DOHH2 (cell line): ENCODE data around the gene PRAME.
"Not testable (repeated sequence)": the region's sequence is repeated elsewhere in the genome, so short reads cannot be mapped to it uniquely, and the experiment has no call there.

Source experiments
- H3F3A ChIP-seq: fragments of 200-600 bp; sonication (generic), shearing (Covaris generic); 2 replicates; pipeline ENCODE4 v1.6.0; 2016; ENCODE audit warnings: antibody characterized with exemption, mild to moderate bottlenecking; ENCODE audit not compliant: control insufficient read depth, insufficient read depth
- H3K27ac ChIP-seq: fragments of 200-600 bp; sonication (generic); 2 replicates; pipeline ENCODE4 v1.5.1; 2014; ENCODE audit warnings: low read depth, mild to moderate bottlenecking, low read length, moderate library complexity
- H3K27me3 ChIP-seq: fragments of 200-600 bp; sonication (generic); 2 replicates; pipeline ENCODE4 v1.6.1; 2014; ENCODE audit warnings: mild to moderate bottlenecking, low read length, mixed read lengths; ENCODE audit not compliant: control insufficient read depth
- H3K36me3 ChIP-seq: fragments of 200-600 bp; sonication (generic); 2 replicates; pipeline ENCODE4 v1.6.1; 2014; ENCODE audit warnings: mild to moderate bottlenecking, low read length, moderate library complexity, mixed read lengths; ENCODE audit not compliant: control insufficient read depth
- H3K4me1 ChIP-seq: fragments of 200-600 bp; sonication (generic); 2 replicates; pipeline ENCODE4 v1.6.1; 2014; ENCODE audit warnings: mild to moderate bottlenecking, low read length, mixed read lengths; ENCODE audit not compliant: control insufficient read depth
- H3K4me2 ChIP-seq: fragments of 200-600 bp; sonication (generic); 2 replicates; pipeline ENCODE4 v1.6.0; 2014; ENCODE audit warnings: mild to moderate bottlenecking, low read length, moderate library complexity
- H3K4me3 ChIP-seq: fragments of 200-600 bp; sonication (generic); 2 replicates; pipeline ENCODE4 v1.5.1; 2014; ENCODE audit warnings: mild to moderate bottlenecking, low read length, mixed read lengths
- H3K79me2 ChIP-seq: fragments of 200-600 bp; sonication (generic); 2 replicates; pipeline ENCODE4 v1.6.1; 2014; ENCODE audit warnings: mild to moderate bottlenecking, low read length, mixed read lengths; ENCODE audit not compliant: control insufficient read depth
- H3K9me2 ChIP-seq: fragments of 200-600 bp; sonication (generic); replicated peaks from 2 replicates; pipeline ENCODE4 v1.6.1; 2014; ENCODE audit warnings: mild to moderate bottlenecking, low read length, mixed read lengths; ENCODE audit not compliant: control insufficient read depth
- H3K9me3 ChIP-seq: fragments of 200-600 bp; sonication (generic); 2 replicates; pipeline ENCODE4 v1.6.1; 2014; ENCODE audit warnings: antibody characterized with exemption, low read length, mixed read lengths; ENCODE audit not compliant: control insufficient read depth, insufficient read depth
- H4K20me1 ChIP-seq: fragments of 200-600 bp; sonication (generic); 2 replicates; pipeline ENCODE4 v1.6.0; 2014; ENCODE audit warnings: low read depth, mild to moderate bottlenecking, antibody characterized with exemption, low read length, moderate library complexity; ENCODE audit not compliant: control insufficient read depth, insufficient read depth
- EZH2phosphoT487 ChIP-seq: fragments of 200-600 bp; sonication (generic); IDR thresholded peaks from 2 replicates; pipeline ENCODE4 v1.6.1; 2017; ENCODE audit warnings: borderline replicate concordance, mild to moderate bottlenecking, antibody characterized with exemption, low read length, moderate library complexity, mixed read lengths
- TF ChIP-seq, protein P1 (sequence below): fragments of 200-600 bp; sonication (generic); IDR thresholded peaks from one replicate; pipeline ENCODE4 v1.5.1; 2014; ENCODE audit warnings: antibody characterized with exemption, mild to moderate bottlenecking, low read depth, low read length; ENCODE audit not compliant: poor library complexity, severe bottlenecking

PRAME gene, protein sequence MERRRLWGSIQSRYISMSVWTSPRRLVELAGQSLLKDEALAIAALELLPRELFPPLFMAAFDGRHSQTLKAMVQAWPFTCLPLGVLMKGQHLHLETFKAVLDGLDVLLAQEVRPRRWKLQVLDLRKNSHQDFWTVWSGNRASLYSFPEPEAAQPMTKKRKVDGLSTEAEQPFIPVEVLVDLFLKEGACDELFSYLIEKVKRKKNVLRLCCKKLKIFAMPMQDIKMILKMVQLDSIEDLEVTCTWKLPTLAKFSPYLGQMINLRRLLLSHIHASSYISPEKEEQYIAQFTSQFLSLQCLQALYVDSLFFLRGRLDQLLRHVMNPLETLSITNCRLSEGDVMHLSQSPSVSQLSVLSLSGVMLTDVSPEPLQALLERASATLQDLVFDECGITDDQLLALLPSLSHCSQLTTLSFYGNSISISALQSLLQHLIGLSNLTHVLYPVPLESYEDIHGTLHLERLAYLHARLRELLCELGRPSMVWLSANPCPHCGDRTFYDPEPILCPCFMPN

DNA sequence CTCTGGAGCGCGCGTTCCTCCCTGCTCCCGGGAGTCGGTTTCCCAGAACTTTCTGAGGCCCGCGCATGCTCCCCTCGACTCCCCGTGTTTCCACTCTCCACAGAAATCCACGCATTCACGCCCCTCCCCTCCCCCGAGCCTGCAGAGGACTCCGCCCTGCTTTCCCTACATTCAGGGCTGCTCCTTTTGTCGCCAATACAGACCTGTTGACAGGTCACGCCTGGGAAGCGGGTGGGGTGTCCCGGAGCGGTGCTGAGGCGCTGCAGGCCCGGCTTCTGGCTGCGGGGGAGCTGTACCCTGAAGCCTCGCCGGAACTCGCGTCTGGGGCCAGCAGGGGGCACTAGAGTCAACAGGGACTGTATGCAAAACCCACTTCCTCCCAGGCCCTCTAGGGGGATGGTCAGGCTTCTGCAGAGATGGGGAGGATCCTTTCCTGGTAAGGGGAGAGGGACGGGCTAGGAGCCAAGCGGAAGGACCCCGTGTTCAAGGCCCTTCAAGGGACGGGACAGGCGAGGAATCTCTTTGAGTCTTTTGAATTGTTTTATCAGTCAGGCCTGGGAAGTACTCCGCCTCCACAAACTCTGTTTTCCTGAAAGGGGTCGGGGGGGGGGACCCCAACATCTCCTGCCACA is at the start of gene PRAME:
TSS of gene PRAME (minus strand) at position 294 of the 632 bp plus-strand sequence. CDS start 2,433 bp downstream, outside the sequence.
- TF ChIP-seq, protein P1, sequence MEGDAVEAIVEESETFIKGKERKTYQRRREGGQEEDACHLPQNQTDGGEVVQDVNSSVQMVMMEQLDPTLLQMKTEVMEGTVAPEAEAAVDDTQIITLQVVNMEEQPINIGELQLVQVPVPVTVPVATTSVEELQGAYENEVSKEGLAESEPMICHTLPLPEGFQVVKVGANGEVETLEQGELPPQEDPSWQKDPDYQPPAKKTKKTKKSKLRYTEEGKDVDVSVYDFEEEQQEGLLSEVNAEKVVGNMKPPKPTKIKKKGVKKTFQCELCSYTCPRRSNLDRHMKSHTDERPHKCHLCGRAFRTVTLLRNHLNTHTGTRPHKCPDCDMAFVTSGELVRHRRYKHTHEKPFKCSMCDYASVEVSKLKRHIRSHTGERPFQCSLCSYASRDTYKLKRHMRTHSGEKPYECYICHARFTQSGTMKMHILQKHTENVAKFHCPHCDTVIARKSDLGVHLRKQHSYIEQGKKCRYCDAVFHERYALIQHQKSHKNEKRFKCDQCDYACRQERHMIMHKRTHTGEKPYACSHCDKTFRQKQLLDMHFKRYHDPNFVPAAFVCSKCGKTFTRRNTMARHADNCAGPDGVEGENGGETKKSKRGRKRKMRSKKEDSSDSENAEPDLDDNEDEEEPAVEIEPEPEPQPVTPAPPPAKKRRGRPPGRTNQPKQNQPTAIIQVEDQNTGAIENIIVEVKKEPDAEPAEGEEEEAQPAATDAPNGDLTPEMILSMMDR: peak; percentile 99
- TF ChIP-seq EZH2phosphoT487: no peak
- Histone ChIP-seq H3K9me3 (no peaks in the 10 kb centered on the region), H3K79me2 (no peaks in the 10 kb centered on the region), H3K4me3 (peak within 1 kb of the TSS; percentile 40), H3K27ac (no peak within 1 kb of the TSS), H3K27me3 (no peaks in the 10 kb centered on the region), H3K4me1 (peaks cover 15% of the 10 kb centered on the region), H3K36me3 (no peaks in the 10 kb centered on the region), H3K4me2 (peak within 1 kb of the TSS; percentile 57), H3F3A (no peaks in the 10 kb centered on the region), H4K20me1 (no peaks in the 10 kb centered on the region), H3K9me2 (no peaks in the 10 kb centered on the region)

DNA sequence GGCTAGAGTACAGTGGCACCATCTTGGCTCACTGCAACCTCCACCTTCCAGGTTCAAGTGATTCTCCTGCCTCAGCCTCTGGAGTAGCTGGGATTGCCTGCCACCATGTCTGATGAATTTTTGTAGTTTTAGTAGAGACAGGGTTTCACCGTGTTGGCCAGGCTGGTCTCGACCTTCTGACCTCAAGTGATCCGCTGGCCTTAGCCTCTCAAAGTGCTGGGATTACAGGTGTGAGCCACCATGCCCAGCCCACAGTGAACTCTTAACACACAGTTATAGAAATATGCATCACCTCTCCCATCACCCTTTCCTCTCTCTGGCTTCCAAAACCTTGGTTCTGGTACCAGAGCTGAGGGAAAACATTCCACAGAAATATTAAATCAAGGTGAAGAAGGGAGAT is 49.0 kb upstream of the PRAME start:
- H3K27me3 ChIP-seq, H3K4me2 ChIP-seq: not testable (repeated sequence)

DNA sequence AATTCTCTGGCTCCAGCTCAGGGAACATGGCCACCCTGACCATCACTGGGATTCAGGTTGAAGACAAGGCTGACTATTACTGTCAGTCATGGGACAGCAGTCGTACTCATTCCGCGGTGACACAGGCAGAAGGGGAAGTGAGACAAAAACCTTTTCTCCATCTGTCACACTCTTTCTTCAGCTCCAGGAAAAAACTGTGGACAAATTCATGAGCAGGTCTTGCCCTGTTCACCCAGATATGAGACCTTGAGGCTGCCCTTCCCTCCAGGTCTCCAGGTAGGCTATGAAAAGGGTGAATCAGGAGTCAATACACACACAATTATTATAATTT is 46.0 kb upstream of the PRAME start:
- no peaks in the 10 kb centered on the region for H3K9me2 ChIP-seq
- peak overlapping the region; percentile 59 for H3K4me2 ChIP-seq
- no peak for TF ChIP-seq EZH2phosphoT487
- TF ChIP-seq, protein P1: no peak
- peaks cover 8% of the 10 kb centered on the region; the same call in 1 of the 2 replicates for H3K36me3 ChIP-seq
- H4K20me1 ChIP-seq: no peaks in the 10 kb centered on the region
- peak overlapping the region; percentile 42; the same call in 1 of the 2 replicates for H3K27ac ChIP-seq
- H3K27me3 ChIP-seq: no peaks in the 10 kb centered on the region
- H3F3A ChIP-seq: peaks cover 4% of the 10 kb centered on the region; the same call in 1 of the 2 replicates
- peak overlapping the region; percentile 36 for H3K4me3 ChIP-seq
- H3K4me1 ChIP-seq: peaks cover 22% of the 10 kb centered on the region
- peaks cover 32% of the 10 kb centered on the region for H3K9me3 ChIP-seq
- H3K79me2 ChIP-seq: no peaks in the 10 kb centered on the region

More for the DNA sequence above, 49.0 kb upstream of the PRAME start:
- not testable (repeated sequence) for H3K4me3 ChIP-seq, H3K36me3 ChIP-seq, H3K27ac ChIP-seq, H3K79me2 ChIP-seq, H3F3A ChIP-seq, H3K9me2 ChIP-seq, H4K20me1 ChIP-seq
- Histone ChIP-seq H3K4me1 (peaks cover 22% of the 10 kb centered on the region), H3K9me3 (peaks cover 26% of the 10 kb centered on the region)
